Neural progenitor cell (in vitro differentiated cells): ENCODE measurements around the gene CBL. TPM values are rescaled to one million over a fixed set of nuclear protein-coding genes. Genes with fewer than 3 reads are reported as not detected.
"Not testable (repeated sequence)": the region's sequence is repeated elsewhere in the genome, so short reads cannot be mapped to it uniquely, and the experiment has no call there.

Experiments
- DNase-seq: peaks from one replicate; pipeline ENCODE4 v3.0.0-alpha.2; 2016; ENCODE audit warnings: low spot score
- H2AFZ ChIP-seq: fragments of 200-600 bp; sonication (generic); replicated peaks from 2 replicates; pipeline ENCODE4 v1.6.1; 2016; ENCODE audit warnings: antibody characterized with exemption
- H3F3A ChIP-seq: fragments of 200-600 bp; sonication (generic); 2 replicates; pipeline ENCODE4 v1.6.1; 2016; ENCODE audit warnings: antibody characterized with exemption, low read depth
- H3K27ac ChIP-seq: fragments of 200-600 bp; sonication (generic); 2 replicates; pipeline ENCODE4 v1.5.1; 2016; ENCODE audit warnings: mild to moderate bottlenecking
- H3K27me3 ChIP-seq: fragments of 200-600 bp; sonication (generic); 2 replicates; pipeline ENCODE4 v1.6.1; 2016; ENCODE audit warnings: mild to moderate bottlenecking, moderate library complexity
- H3K36me3 ChIP-seq: fragments of 200-600 bp; sonication (generic); 2 replicates; pipeline ENCODE4 v1.5.1; 2016
- H3K4me1 ChIP-seq: fragments of 200-600 bp; sonication (generic); 2 replicates; pipeline ENCODE4 v1.6.1; 2016; ENCODE audit warnings: mixed run types
- H3K4me2 ChIP-seq: fragments of 200-600 bp; sonication (generic); 2 replicates; pipeline ENCODE4 v1.6.1; 2016
- H3K4me3 ChIP-seq: fragments of 200-600 bp; sonication (generic); 2 replicates; pipeline ENCODE4 v1.5.1; 2016
- H3K79me2 ChIP-seq: fragments of 200-600 bp; sonication (generic); 2 replicates; pipeline ENCODE4 v1.6.1; 2016; ENCODE audit warnings: low read depth
- H3K9ac ChIP-seq: fragments of 200-600 bp; sonication (generic); 2 replicates; pipeline ENCODE4 v1.6.1; 2016
- H3K9me3 ChIP-seq: fragments of 200-600 bp; sonication (generic); 2 replicates; pipeline ENCODE4 v1.5.1; 2016; ENCODE audit warnings: low read depth
- H4K20me1 ChIP-seq: fragments of 200-600 bp; sonication (generic); 2 replicates; pipeline ENCODE4 v1.6.1; 2016; ENCODE audit warnings: low read depth
- H3K27ac Mint-ChIP-seq: 3 replicates; pipeline ENCODE4 v1.8.0; 2021; ENCODE audit warnings: mixed read lengths
- H3K27me3 Mint-ChIP-seq: 2 replicates; pipeline ENCODE4 v1.8.0; 2022; ENCODE audit warnings: low read depth, mild to moderate bottlenecking, inconsistent platforms, moderate library complexity, mixed read lengths; ENCODE audit not compliant: insufficient read depth
- H3K36me3 Mint-ChIP-seq: 3 replicates; pipeline ENCODE4 v1.8.0; 2021; ENCODE audit warnings: mixed read lengths
- H3K4me1 Mint-ChIP-seq: 3 replicates; pipeline ENCODE4 v1.8.0; 2021; ENCODE audit warnings: mixed read lengths
- H3K4me3 Mint-ChIP-seq: 3 replicates; pipeline ENCODE4 v1.8.0; 2021; ENCODE audit warnings: mild to moderate bottlenecking, moderate library complexity, mixed read lengths
- H3K9me3 Mint-ChIP-seq: 3 replicates; pipeline ENCODE4 v1.8.0; 2020; ENCODE audit warnings: mixed read lengths
- EZH2 ChIP-seq: fragments of 200-600 bp; sonication (generic); IDR thresholded peaks from 2 replicates; pipeline ENCODE4 v1.6.1; 2017; ENCODE audit warnings: antibody characterized with exemption, mild to moderate bottlenecking, moderate library complexity
- EZH2phosphoT487 ChIP-seq: fragments of 200-600 bp; sonication (generic); IDR thresholded peaks from 2 replicates; pipeline ENCODE4 v1.6.1; 2017; ENCODE audit warnings: antibody characterized with exemption
- total RNA-seq: library from RNA; depleted of rRNA; stranded (reverse); fragments of >200 nt; gene quantifications from 2 replicates; pipeline ENCODE4 v1.2.3, GENCODE V29; 2015; ENCODE audit warnings: low replicate concordance
- TF ChIP-seq, protein P1 (sequence below): fragments of 200-600 bp; sonication (generic); IDR thresholded peaks from 2 replicates; pipeline ENCODE4 v1.5.1; 2017; ENCODE audit warnings: antibody characterized with exemption, mild to moderate bottlenecking

The CBL gene
- total RNA-seq, 1 donor from 2014 or later = 20.7 TPM

DNA sequence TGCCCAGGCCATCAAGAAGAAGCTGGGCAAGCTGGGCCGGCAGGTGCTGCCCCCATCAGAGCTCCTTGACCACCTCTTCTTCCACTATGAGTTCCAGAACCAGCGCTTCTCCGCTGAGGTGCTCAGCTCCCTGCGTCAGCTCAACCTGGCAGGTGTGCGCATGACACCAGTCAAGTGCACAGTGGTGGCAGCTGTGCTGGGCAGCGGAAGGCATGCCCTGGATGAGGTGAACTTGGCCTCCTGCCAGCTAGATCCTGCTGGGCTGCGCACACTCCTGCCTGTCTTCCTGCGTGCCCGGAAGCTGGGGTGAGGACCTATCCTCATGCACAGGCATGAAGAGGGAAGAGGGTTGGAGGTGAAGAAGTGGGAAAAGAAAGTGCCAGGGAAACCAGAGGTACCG, 26.2 kb upstream of the CBL start:
- no peaks in the 10 kb centered on the region for H3F3A ChIP-seq
- TF ChIP-seq, protein P1, sequence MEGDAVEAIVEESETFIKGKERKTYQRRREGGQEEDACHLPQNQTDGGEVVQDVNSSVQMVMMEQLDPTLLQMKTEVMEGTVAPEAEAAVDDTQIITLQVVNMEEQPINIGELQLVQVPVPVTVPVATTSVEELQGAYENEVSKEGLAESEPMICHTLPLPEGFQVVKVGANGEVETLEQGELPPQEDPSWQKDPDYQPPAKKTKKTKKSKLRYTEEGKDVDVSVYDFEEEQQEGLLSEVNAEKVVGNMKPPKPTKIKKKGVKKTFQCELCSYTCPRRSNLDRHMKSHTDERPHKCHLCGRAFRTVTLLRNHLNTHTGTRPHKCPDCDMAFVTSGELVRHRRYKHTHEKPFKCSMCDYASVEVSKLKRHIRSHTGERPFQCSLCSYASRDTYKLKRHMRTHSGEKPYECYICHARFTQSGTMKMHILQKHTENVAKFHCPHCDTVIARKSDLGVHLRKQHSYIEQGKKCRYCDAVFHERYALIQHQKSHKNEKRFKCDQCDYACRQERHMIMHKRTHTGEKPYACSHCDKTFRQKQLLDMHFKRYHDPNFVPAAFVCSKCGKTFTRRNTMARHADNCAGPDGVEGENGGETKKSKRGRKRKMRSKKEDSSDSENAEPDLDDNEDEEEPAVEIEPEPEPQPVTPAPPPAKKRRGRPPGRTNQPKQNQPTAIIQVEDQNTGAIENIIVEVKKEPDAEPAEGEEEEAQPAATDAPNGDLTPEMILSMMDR = no peak
- TF ChIP-seq EZH2 = no peak
- no peak overlapping the region for H3K4me3 ChIP-seq
- H3K27ac Mint-ChIP-seq = no peak overlapping the region
- no peaks in the 10 kb centered on the region for H3K36me3 ChIP-seq
- no peaks in the 10 kb centered on the region for H3K9me3 Mint-ChIP-seq
- no peak overlapping the region for H3K9ac ChIP-seq
- peaks cover 9% of the 10 kb centered on the region for H3K4me1 Mint-ChIP-seq
- no peaks in the 10 kb centered on the region for H3K9me3 ChIP-seq
- H3K4me2 ChIP-seq = no peak overlapping the region
- H3K4me3 Mint-ChIP-seq = no peak overlapping the region
- H3K27ac ChIP-seq = no peak overlapping the region
- H3K36me3 Mint-ChIP-seq = no peaks in the 10 kb centered on the region
- no peaks in the 10 kb centered on the region for H3K27me3 ChIP-seq
- no peaks in the 10 kb centered on the region for H4K20me1 ChIP-seq
- H3K27me3 Mint-ChIP-seq = peaks cover 2% of the 10 kb centered on the region
- no peak overlapping the region for H2AFZ ChIP-seq
- H3K4me1 ChIP-seq = no peaks in the 10 kb centered on the region
- H3K79me2 ChIP-seq = no peaks in the 10 kb centered on the region
- no peak for DNase-seq

DNA sequence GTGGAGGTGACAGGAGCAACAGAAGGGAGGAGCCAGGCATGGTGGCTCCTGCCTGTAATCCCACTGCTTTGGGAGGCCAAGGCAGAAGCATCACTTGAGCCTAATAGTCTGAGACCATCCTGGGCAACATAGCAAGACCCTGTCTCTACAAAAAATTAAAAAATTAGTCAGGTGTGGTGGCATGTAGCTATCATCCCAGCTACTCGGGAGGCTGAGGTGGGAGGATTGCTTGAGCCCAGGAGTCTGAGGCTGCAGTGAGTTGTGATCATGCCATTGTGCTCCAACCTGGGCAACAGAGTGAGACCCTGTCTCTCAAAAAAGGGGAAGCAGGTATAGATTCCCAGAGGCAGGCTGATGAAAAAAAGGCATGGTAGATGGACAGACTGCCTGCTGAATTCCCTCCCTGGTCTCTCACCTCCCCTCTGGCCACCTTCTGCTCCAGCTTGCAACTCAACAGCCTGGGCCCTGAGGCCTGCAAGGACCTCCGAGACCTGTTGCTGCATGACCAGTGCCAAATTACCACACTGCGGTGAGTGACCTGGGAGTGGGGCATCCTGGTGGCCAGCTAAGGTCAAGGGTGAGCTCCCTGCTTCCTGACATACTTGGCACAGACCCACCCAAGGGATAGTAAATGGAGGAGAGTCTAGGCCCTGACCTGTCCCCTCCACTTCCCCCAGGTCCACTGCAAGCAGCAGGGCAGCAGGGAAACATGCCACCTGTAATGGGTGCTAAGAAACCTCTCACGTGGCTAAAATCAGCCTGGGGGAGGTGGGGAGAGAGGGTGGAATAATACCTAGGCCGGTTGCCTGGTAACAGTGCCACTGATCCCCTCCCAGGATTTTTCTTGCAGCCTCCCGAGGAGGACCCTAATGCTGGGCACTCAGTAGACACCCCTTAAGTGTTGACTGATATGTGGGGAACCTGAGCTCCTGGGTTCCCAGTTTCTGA, 25.1 kb upstream of the CBL start:
- Histone ChIP-seq H3K79me2 (no peaks in the 10 kb centered on the region), H3K4me3 (no peak overlapping the region), H3K36me3 (no peaks in the 10 kb centered on the region), H3K4me1 (no peaks in the 10 kb centered on the region), H4K20me1 (no peaks in the 10 kb centered on the region), H3K4me2 (no peak overlapping the region), H3K27ac (no peak overlapping the region), H2AFZ (no peak overlapping the region), H3K27me3 (no peaks in the 10 kb centered on the region), H3K9ac (no peak overlapping the region), H3K9me3 (no peaks in the 10 kb centered on the region), H3F3A (no peaks in the 10 kb centered on the region)
- Mint-ChIP-seq H3K36me3 (no peaks in the 10 kb centered on the region), H3K4me1 (peaks cover 10% of the 10 kb centered on the region), H3K4me3 (no peak overlapping the region), H3K9me3 (no peaks in the 10 kb centered on the region), H3K27me3 (peaks cover 3% of the 10 kb centered on the region), H3K27ac (no peak overlapping the region)
- TF ChIP-seq, protein P1 = no peak
- no peak for TF ChIP-seq EZH2
- no peak for TF ChIP-seq EZH2phosphoT487
- DNase-seq = no peak

DNA sequence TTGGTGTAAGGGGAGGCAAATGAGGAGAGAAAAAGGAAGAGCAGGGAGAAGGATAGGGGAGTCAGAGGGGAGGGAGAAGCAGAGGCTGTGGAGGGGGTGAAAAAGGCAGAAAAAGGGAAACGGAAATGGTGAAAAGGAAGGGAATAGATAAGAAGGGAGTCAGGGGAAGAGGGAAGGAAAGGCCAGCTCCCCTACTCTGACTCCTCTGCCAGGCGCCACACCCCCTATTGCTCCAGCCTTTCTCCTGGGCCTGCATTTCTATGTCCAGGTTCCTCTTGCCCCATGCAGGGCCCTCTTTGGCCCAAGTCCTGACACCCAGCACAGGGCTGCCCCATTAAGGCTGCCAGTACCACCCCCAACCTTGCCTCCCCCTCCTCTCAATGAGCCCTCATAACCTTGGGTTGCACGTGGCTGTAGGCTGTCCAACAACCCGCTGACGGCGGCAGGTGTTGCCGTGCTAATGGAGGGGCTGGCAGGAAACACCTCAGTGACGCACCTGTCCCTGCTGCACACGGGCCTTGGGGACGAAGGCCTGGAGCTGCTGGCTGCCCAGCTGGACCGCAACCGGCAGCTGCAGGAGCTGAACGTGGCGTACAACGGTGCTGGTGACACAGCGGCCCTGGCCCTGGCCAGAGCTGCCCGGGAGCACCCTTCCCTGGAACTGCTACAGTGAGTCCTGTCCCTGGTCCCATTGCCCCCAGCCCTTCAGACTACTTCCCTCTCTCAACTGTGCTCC, 24.3 kb upstream of the CBL start:
- TF ChIP-seq, protein P1 = no peak
- TF ChIP-seq EZH2 = no peak
- TF ChIP-seq EZH2phosphoT487 = no peak
- Histone ChIP-seq H2AFZ (no peak overlapping the region), H3F3A (no peaks in the 10 kb centered on the region), H3K9ac (no peak overlapping the region), H3K4me2 (no peak overlapping the region), H3K9me3 (no peaks in the 10 kb centered on the region), H3K79me2 (no peaks in the 10 kb centered on the region), H3K27me3 (no peaks in the 10 kb centered on the region), H3K36me3 (no peaks in the 10 kb centered on the region), H3K27ac (no peak overlapping the region), H3K4me3 (no peak overlapping the region), H4K20me1 (no peaks in the 10 kb centered on the region), H3K4me1 (no peaks in the 10 kb centered on the region)
- Mint-ChIP-seq H3K36me3 (no peaks in the 10 kb centered on the region), H3K4me1 (peaks cover 16% of the 10 kb centered on the region), H3K9me3 (no peaks in the 10 kb centered on the region), H3K4me3 (no peak overlapping the region), H3K27me3 (peaks cover 3% of the 10 kb centered on the region), H3K27ac (no peak overlapping the region)
- no peak for DNase-seq

DNA sequence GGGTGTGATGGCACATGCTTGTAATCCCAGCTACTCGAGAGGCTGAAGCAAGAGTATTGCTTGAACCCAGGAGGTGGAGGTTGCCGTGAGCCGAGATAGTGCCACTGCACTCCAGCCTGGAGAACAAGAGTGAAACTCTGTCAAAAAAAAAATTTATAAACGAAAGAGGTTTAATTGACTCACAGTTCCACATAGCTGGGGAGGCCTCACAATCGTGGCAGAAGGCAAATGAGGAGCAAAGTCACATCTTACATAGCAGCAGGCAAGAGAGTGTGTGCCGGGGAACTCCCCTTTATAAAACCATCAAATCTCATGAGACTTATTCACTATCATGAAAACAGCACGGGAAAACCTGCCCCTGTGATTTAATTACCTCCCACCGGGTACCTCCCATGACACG, 21.7 kb upstream of the CBL start:
- not testable (repeated sequence) for H4K20me1 ChIP-seq, H3F3A ChIP-seq, H3K27me3 Mint-ChIP-seq, H3K27ac Mint-ChIP-seq, H3K4me1 ChIP-seq, H3K9me3 ChIP-seq, H3K4me2 ChIP-seq, H3K79me2 ChIP-seq, H3K4me3 ChIP-seq, H3K4me3 Mint-ChIP-seq, H3K9ac ChIP-seq, H3K27me3 ChIP-seq, DNase-seq, H3K36me3 Mint-ChIP-seq, H2AFZ ChIP-seq, H3K27ac ChIP-seq, H3K9me3 Mint-ChIP-seq, H3K36me3 ChIP-seq
- peaks cover 12% of the 10 kb centered on the region for H3K4me1 Mint-ChIP-seq
